Stimulated activated CD8-positive, alpha-beta memory T cell treated with anti-CD3 and anti-CD28 coated beads, Interleukin-7, amount 100 ng/mL, for 24 hours (primary cell): Measurements from ENCODE around the gene VEGFC.

Experiments
- DNase-seq: peaks from one replicate; pipeline ENCODE4 v3.0.0-alpha.2; 2020; ENCODE audit warnings: low read depth

VEGFC gene

DNA sequence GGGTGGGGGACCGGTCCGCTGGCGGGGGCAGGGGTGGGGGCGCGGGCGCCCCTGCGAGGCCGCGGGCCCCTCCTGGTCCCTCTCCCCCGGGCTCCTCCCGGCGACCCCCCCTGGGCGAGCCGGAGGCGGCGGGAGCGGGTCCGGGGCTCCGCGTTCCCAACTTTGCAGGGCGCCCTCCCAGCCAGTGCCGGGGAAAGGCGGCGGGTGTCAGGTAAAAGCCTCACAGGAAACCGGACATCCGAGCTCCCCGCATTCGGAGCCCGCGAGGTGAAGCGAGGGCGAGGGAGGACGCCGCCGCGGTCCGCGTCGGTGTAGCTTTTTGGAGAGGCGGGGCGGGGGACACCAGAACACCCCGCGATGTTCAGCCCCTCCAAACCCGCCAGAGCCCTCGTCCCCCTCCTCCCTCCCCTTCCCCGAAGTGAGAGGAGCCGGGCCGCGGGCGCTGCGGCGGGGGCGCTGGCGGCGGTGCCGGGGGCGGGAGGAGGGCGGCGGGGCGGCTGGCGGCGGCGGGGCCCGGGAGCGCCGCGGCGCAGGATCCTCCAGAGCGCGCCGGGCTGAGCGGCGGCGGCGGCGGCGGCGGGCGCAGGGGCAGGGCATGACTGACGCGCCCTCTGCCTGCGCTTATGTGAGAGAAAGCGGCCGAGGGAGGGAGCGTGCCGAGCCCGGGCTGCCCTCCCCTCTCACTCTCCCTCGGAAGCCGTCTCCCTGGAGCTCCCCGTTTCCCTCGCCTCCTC, at the start of gene VEGFC:
Gene VEGFC (minus strand): TSS at position 597 of the 734 bp plus-strand sequence. CDS start 611 bp downstream, outside the sequence.
- no peak for DNase-seq

- no peak for DNase-seq
Observed at GRCh38 chr4:176841711-176842112, 49.0 kb upstream of the VEGFC start.

- DNase-seq: no peak
Observed at GRCh38 chr4:176840166-176840565, 47.4 kb upstream of the VEGFC start.

DNA sequence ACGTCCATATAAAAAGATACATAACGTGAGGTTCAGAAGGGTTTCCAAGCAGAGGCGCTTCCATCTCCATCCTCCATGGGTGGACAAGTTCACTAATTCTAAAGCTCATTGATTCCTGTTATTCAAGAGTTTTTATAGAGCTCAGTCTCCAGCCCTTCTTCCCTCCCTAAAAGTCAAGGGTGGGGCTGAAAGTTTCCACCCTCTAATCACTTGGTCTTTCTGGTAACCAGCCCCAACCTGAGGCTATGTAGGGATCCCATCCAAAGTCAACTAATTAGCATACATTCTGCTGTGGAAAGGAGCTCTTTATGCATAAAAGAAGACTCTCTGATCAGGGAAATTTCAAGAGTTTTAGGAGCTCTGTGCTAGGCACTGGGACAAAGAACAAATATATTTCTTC, 46.9 kb upstream of the VEGFC start:
- no peak for DNase-seq

- no peak for DNase-seq
Observed at GRCh38 chr4:176838601-176839433, 46.1 kb upstream of the VEGFC start.

DNA sequence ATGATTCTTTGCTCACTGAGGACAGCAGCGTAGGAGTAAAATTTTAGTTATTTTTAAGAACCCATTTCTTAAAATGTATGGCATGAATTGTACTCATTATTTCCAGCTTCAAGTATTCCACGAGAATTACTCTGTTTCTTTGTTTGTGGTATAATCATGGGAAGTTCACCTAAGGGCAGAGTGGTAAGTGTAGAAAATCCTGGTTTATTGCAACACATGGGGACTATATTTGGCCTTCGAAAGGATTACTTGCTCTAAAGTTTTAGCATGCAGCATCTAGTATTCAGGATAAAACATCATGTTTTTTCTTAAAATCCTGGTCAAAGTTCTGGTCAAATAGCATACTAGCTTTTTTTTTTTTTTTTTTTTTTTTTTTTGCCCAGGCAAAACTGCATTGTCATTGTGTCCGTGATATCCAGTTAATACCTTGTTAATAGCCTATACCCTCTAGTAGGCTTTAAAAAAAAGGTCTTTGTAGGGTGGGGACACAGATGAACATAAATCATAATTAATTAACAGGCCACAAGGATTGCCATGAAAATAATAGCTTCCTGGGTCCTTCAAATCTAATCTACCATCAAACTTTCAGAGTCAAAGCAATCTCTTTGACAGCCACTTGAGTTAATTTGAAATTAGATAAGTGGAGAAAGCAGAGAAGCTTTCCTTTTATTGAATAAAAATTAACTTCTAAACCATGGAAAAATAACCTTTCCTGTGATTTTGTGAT, 44.6 kb upstream of the VEGFC start:
- DNase-seq: no peak

- DNase-seq: no peak
Observed at GRCh38 chr4:176834531-176834930, 41.8 kb upstream of the VEGFC start.

- no peak for DNase-seq
Observed at GRCh38 chr4:176833400-176834175, 40.9 kb upstream of the VEGFC start.

GRCh38 chr4:176830971-176831370, 38.2 kb upstream of the VEGFC start:
- no peak for DNase-seq

DNA sequence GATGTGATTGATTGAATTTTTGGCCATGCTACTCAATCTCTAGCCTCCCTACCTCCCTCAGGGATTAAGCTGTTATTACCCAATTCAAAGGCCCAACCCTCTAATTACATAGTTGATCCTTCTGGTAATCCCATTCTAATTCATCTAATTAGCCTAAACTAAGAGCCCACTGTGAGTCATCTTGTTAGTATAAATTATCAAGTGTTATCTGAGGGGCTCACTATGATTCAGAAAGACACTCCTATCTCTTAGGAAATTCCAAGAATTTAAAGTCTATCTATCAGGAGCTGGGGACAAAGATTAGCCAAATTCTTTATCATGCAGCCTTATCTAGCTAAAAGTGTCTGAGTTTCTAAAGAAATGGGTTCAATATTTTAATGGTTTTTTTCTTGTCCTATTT, 32.9 kb upstream of the VEGFC start:
- DNase-seq: no peak

DNA sequence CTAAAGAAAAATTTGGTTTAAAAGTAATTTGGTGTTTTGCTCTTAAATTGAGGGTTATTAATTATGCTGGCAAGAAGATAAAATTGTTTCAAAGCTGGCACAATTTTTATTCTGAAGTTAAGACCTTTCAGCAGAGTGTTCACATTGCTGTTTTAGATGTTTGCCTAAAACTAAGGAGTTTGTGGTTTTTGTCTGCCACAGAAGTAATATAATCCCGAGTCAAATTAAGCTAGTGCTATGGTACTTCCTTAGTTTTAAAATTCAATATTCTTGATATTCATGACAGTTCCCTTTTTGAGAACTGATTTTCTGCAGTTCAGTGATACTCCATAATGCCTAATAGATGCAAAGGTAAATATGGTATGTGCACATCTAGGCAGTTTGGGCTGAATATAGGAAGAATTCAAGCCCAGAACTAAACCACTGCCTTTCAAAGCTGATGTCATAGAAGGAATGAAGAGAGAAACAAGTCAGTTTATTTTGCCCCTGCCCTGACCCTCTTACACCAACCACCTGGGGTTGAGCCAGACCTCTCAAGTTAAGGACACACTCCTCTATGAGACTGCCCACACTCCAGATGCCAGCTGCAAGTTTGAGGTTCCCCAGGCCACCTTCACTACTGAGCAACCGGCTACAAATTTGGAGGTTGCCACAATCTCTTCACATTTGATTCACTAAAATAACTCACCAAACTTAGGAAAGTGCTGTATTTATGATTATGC, 32.1 kb upstream of the VEGFC start:
- no peak for DNase-seq

- DNase-seq: no peak
Observed at GRCh38 chr4:176818531-176818930, 25.8 kb upstream of the VEGFC start.

- DNase-seq: no peak
Observed at GRCh38 chr4:176817204-176817603, 24.5 kb upstream of the VEGFC start.

- DNase-seq: no peak
Observed at GRCh38 chr4:176814770-176815169, 22.0 kb upstream of the VEGFC start.

- DNase-seq: no peak
Observed at GRCh38 chr4:176810481-176811249, 17.9 kb upstream of the VEGFC start.

DNA sequence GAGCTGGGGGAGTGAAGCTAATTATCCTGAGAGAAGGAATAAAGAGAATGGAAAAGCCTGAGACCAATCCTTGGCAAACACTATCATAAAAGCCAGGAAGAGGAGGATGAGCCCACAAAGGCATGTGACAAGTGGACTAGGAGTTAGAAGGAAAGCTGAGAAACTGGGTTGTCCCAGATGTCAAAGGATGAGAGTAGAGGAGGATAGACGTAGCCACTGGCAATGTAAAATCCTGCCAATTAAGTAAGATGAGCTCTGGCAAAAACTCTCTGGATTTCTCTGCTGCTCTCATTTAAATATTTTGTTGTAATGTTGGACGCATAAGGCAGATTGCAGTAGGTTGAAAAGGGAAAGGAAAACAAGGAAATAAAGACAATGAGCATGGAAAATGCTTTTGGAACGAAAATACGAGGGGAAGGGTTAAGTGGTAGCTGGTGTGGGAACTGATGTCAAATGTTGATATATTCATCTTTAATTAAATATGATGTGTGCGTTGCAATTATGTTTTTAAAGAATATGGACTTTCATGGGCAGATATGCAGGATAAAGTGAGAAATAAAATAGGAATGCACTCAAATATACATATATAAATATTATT, 14.2 kb upstream of the VEGFC start:
- no peak for DNase-seq

DNA sequence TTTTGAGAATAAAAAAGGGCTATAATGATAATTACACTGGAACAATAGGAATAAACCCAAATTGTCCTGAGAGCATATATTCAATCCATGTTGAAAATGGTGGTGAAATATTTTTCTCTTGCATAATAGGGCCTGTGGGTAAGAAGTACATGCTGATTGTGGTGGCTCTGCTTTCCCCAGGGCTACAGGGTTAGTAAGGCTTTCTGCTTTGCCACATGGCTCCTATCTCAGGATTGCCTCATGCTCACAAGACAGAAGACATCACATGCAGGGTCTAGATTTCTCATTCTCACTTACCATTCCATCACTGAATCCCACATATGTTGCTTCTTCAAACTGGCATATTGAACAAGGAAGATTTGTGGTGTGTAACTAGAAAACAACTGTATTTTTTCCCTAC, 12.4 kb upstream of the VEGFC start:
- no peak for DNase-seq

DNA sequence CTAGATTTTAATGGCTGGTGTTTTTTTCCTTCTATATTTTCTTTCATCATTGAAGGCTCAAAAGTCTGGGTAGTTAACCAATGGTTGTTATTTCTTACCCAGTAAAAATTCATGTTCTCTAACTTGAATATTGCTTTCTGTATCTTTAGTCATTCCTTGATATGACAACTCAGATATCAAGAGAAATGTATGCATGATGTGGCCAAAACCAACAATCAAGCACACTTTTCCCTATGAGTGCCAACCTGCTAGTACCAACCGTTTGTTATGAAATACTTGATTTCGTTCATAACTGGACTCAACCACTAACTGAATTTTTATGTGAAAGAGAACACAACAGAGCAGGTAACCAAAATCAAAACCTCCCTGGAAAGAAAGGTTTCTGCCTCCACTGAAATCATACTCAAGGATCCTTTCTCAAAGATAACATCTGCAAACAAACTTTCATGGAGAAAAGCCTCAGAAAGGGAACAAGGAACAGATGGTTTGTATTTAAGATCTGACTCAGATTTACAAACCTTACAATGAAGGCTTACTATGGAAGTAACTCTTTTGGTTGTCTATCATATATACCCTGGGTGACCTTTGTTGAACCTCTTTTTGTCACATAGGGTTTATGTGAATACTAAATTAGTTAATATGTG, 8.3 kb upstream of the VEGFC start:
- no peak for DNase-seq

GRCh38 chr4:176799653-176800052, 6.9 kb upstream of the VEGFC start:
- DNase-seq: no peak

DNA sequence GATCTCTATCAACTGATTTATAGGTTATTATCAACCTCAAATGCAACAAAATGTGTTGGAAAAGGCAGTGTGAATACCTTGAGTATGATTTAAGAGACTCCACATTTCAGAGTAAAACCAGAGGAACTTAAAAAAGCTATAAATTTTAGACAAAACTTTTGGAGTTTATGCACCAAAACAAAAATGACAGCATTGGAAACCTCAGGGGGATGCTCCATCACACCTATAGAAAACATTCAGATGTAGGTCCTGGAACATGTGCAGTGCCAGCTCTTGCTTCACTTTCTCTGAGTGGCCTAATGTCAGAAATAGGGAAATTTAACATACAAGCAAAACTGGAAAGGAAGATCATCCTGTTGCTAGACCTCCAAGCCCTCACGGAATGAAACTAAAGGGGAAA, 5.8 kb upstream of the VEGFC start:
- DNase-seq: no peak
